Osteoblast (primary cell): Measurements from ENCODE around the gene CELSR1. TPM values are rescaled to one million over a fixed set of nuclear protein-coding genes. Genes with fewer than 3 reads are reported as not detected.
A peak's percentile ranks its signal among the peaks of the same experiment; 100 is the strongest.

Source experiments
- DNase-seq: peaks from one replicate; pipeline ENCODE4 v3.0.0; 2011; ENCODE audit warnings: low spot score, mixed read lengths; ENCODE audit not compliant: insufficient read length; ENCODE audit errors: missing footprints
- H2AFZ ChIP-seq: 2 replicates; pipeline ENCODE4 v1.6.0; 2011; ENCODE audit warnings: mild to moderate bottlenecking, low read length
- H3K27ac ChIP-seq: 2 replicates; pipeline ENCODE4 v1.5.1; 2011; ENCODE audit warnings: mild to moderate bottlenecking, low read depth, low read length, moderate library complexity
- H3K27me3 ChIP-seq: 2 replicates; pipeline ENCODE4 v1.6.0; 2012; ENCODE audit warnings: mild to moderate bottlenecking, control low read depth, inconsistent platforms, low read length, moderate library complexity; ENCODE audit not compliant: insufficient read depth
- H3K36me3 ChIP-seq: 2 replicates; pipeline ENCODE4 v1.5.1; 2011; ENCODE audit warnings: mild to moderate bottlenecking, low read length, control low read depth, moderate library complexity; ENCODE audit not compliant: insufficient read depth
- H3K4me1 ChIP-seq: 2 replicates; pipeline ENCODE4 v1.5.1; 2011; ENCODE audit warnings: mild to moderate bottlenecking, low read length, control low read depth, moderate library complexity; ENCODE audit not compliant: insufficient read depth
- H3K4me2 ChIP-seq: 2 replicates; pipeline ENCODE4 v1.6.0; 2011; ENCODE audit warnings: mild to moderate bottlenecking, low read length; ENCODE audit not compliant: insufficient read depth
- H3K4me3 ChIP-seq: fragments of 200-600 bp; sonication (generic); 3 replicates; pipeline ENCODE4 v1.5.1; 2012; ENCODE audit warnings: mild to moderate bottlenecking, low read length, inconsistent platforms; ENCODE audit not compliant: insufficient read depth
- H3K79me2 ChIP-seq: 2 replicates; pipeline ENCODE4 v1.6.0; 2012; ENCODE audit warnings: mild to moderate bottlenecking, low read length, control low read depth, inconsistent platforms; ENCODE audit not compliant: insufficient read depth
- H3K9me3 ChIP-seq: 2 replicates; pipeline ENCODE4 v1.5.1; 2011; ENCODE audit warnings: low read depth, low read length, control low read depth
- H4K20me1 ChIP-seq: 2 replicates; pipeline ENCODE4 v1.6.0; 2012; ENCODE audit warnings: mild to moderate bottlenecking, low read length, control low read depth; ENCODE audit not compliant: insufficient read depth
- CTCF ChIP-seq: IDR thresholded peaks from 2 replicates; pipeline ENCODE4 v1.5.1; 2011; ENCODE audit warnings: mild to moderate bottlenecking, low read depth, low read length, moderate library complexity; ENCODE audit errors: extremely low read depth
- total RNA-seq: library from RNA; depleted of rRNA; stranded (reverse); fragments of >200 nt; gene quantifications from 2 replicates; pipeline ENCODE4 v1.2.3, GENCODE V29; 2012

Gene CELSR1
- total RNA-seq, 1 donor: 3.6 TPM

- Histone ChIP-seq H3K27me3 (peaks cover 10% of the 10 kb centered on the region), H3K27ac (no peak overlapping the region), H2AFZ (no peak overlapping the region), H4K20me1 (no peaks in the 10 kb centered on the region), H3K4me1 (peaks cover 15% of the 10 kb centered on the region), H3K4me2 (no peak overlapping the region), H3K4me3 (no peak overlapping the region), H3K9me3 (no peaks in the 10 kb centered on the region), H3K36me3 (no peaks in the 10 kb centered on the region), H3K79me2 (no peaks in the 10 kb centered on the region)
- no peak for TF ChIP-seq CTCF
- peak; percentile 77 for DNase-seq
Observed at GRCh38 chr22:46541536-46541935, 4.1 kb upstream of the CELSR1 start.

- Histone ChIP-seq H3K4me2 (no peak overlapping the region), H3K79me2 (no peaks in the 10 kb centered on the region), H3K27ac (no peak overlapping the region), H3K36me3 (no peaks in the 10 kb centered on the region), H3K27me3 (peaks cover 15% of the 10 kb centered on the region), H4K20me1 (no peaks in the 10 kb centered on the region), H3K4me3 (no peak overlapping the region), H2AFZ (no peak overlapping the region), H3K9me3 (no peaks in the 10 kb centered on the region), H3K4me1 (peaks cover 15% of the 10 kb centered on the region)
- DNase-seq: peak; percentile 69
- TF ChIP-seq CTCF: no peak
Observed at GRCh38 chr22:46540874-46541273, 3.5 kb upstream of the CELSR1 start.

- Histone ChIP-seq H3K4me3 (peak overlapping the region; percentile 55), H2AFZ (peak overlapping the region; percentile 26), H3K4me1 (peaks cover 15% of the 10 kb centered on the region), H3K9me3 (no peaks in the 10 kb centered on the region), H3K36me3 (no peaks in the 10 kb centered on the region), H3K27me3 (peaks cover 20% of the 10 kb centered on the region), H3K27ac (no peak overlapping the region), H3K79me2 (no peaks in the 10 kb centered on the region), H4K20me1 (no peaks in the 10 kb centered on the region), H3K4me2 (peak overlapping the region; percentile 70)
- peak; percentile 85 for DNase-seq
- no peak for TF ChIP-seq CTCF
Observed at GRCh38 chr22:46539169-46539568, 1.7 kb upstream of the CELSR1 start.

- no peaks in the 10 kb centered on the region for H3K9me3 ChIP-seq
- H3K4me1 ChIP-seq: peaks cover 15% of the 10 kb centered on the region
- H3K27me3 ChIP-seq: peaks cover 20% of the 10 kb centered on the region
- peak overlapping the region; percentile 70 for H3K4me2 ChIP-seq
- no peak for TF ChIP-seq CTCF
- H3K4me3 ChIP-seq: peak overlapping the region; percentile 55
- peak overlapping the region; percentile 26 for H2AFZ ChIP-seq
- no peak overlapping the region for H3K27ac ChIP-seq
- DNase-seq: peak; percentile 98
- no peaks in the 10 kb centered on the region for H3K79me2 ChIP-seq
- no peaks in the 10 kb centered on the region for H3K36me3 ChIP-seq
- H4K20me1 ChIP-seq: no peaks in the 10 kb centered on the region
Observed at GRCh38 chr22:46538814-46539160, 1.4 kb upstream of the CELSR1 start.
